GM18519 (cell line): ENCODE data around the gene HS6ST2.
"Not testable (repeated sequence)": the region's sequence is repeated elsewhere in the genome, so short reads cannot be mapped to it uniquely, and the experiment has no call there.

ENCODE experiments used
- ATAC-seq: cut with Tn5 transposase; IDR thresholded peaks from one replicate; pipeline ENCODE4 v1.9.1; 2021; ENCODE audit warnings: mild to moderate bottlenecking, moderate library complexity; ENCODE audit not compliant: unreplicated experiment, low FRiP score

Gene HS6ST2

GRCh38 chrX:132958091-132958703 lies at the start of gene HS6ST2:
HS6ST2 (minus strand) TSS chrX:132958629.
- ATAC-seq: no peak

- no peak for ATAC-seq
Measured at GRCh38 chrX:133007458-133007857, 49.0 kb upstream of the HS6ST2 start.

- ATAC-seq: no peak
Measured at GRCh38 chrX:133005616-133006015, 47.2 kb upstream of the HS6ST2 start.

GRCh38 chrX:133005042-133005441 lies 46.6 kb upstream of the HS6ST2 start:
- no peak for ATAC-seq

GRCh38 chrX:132999209-132999608 lies 40.8 kb upstream of the HS6ST2 start:
- ATAC-seq: no peak

GRCh38 chrX:132990835-132991234 lies 32.4 kb upstream of the HS6ST2 start:
- no peak for ATAC-seq

- ATAC-seq: no peak
Measured at GRCh38 chrX:132986556-132986955, 28.1 kb upstream of the HS6ST2 start.

GRCh38 chrX:132984058-132984650 lies 25.7 kb upstream of the HS6ST2 start:
- ATAC-seq: no peak

- no peak for ATAC-seq
Measured at GRCh38 chrX:132983496-132983895, 25.1 kb upstream of the HS6ST2 start.

- not testable (repeated sequence) for ATAC-seq
Measured at GRCh38 chrX:132980035-132980434, 21.6 kb upstream of the HS6ST2 start.

- ATAC-seq: no peak
Measured at GRCh38 chrX:132968296-132968949, 10.0 kb upstream of the HS6ST2 start.

- no peak for ATAC-seq
Measured at GRCh38 chrX:132967049-132967448, 8.6 kb upstream of the HS6ST2 start.

- ATAC-seq: no peak
Measured at GRCh38 chrX:132965461-132965860, 7.0 kb upstream of the HS6ST2 start.

GRCh38 chrX:132961511-132961910 lies 3.1 kb upstream of the HS6ST2 start:
- ATAC-seq: no peak

GRCh38 chrX:132957211-132958090 lies 978 bp downstream of the HS6ST2 start:
- no peak for ATAC-seq

GRCh38 chrX:132956421-132957210 lies 1.8 kb downstream of the HS6ST2 start:
- no peak for ATAC-seq

- ATAC-seq: no peak
Measured at GRCh38 chrX:132955690-132956089, 2.7 kb downstream of the HS6ST2 start.

GRCh38 chrX:132954323-132954722 lies 4.1 kb downstream of the HS6ST2 start:
- no peak for ATAC-seq

GRCh38 chrX:132953354-132953753 lies 5.1 kb downstream of the HS6ST2 start:
- ATAC-seq: no peak

GRCh38 chrX:132948648-132949260 lies 9.7 kb downstream of the HS6ST2 start:
- ATAC-seq: no peak
